HG03378 (cell line): ENCODE measurements around the gene PWP2.
A peak's percentile ranks its signal among the peaks of the same experiment; 100 is the strongest.
"Not testable (repeated sequence)": the region's sequence is repeated elsewhere in the genome, so short reads cannot be mapped to it uniquely, and the experiment has no call there.

ENCODE experiments used
- ATAC-seq: cut with Tn5 transposase; IDR thresholded peaks from one replicate; pipeline ENCODE4 v1.9.1; 2021; ENCODE audit warnings: mild to moderate bottlenecking, moderate library complexity; ENCODE audit not compliant: unreplicated experiment

PWP2 gene

DNA sequence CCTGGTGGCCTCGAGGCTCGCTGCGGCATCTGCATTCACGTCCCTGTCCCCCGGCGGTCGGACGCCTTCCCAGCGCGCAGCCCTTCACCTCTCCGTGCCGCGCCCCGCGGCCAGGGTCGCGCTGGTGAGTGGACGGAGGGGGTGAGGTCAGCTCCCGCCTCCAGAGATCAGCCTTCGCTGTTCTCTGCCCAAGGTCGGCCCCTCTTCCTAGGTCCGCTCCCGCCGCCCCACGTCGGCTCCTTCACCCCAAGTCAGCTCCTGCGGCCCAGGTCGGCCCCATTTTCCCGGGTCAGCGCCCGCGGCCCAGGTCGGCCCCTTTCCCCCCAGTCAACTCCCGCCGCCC is 26.5 kb downstream of the PWP2 start:
- not testable (repeated sequence) for ATAC-seq

DNA sequence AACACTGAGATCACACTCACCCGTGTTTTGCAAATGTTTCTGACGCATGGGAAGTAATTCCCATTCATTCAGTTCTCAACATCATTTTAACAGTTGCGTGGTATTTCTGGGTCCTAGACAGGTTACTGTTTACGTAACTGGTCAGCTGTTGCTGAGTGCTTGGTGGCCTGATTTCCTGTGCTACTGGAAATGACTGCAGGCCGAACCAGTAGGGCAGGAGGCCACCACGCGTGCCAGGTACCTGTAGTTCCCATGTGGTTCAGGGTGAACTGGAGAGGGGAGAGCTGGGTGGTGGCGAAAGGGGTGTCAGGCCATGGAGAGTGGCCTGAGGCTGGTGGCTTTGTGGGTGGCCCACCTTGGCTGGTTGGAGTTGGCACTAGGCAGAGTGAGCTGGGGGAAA is 27.5 kb downstream of the PWP2 start:
- ATAC-seq: not testable (repeated sequence)

DNA sequence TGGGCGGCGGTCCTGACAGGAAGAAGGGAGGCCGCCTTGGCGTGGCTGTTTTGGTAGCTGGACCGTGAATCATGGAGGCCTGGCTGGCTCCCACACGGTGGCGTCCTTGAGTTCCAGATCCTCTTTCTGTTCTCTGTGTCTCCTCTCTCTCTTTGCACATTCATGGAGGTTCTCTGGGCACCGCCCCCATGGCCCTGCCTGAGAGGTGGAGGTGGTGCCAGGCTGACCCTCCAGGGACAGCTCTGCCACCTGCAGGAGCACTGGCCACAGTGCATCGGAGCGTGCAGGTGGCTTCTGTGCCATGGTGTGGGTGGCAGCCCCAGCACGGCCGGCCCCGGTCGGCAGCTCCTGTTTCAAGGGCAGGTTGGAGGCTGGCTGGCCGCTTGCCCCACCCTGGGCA is 30.8 kb downstream of the PWP2 start:
- not testable (repeated sequence) for ATAC-seq

DNA sequence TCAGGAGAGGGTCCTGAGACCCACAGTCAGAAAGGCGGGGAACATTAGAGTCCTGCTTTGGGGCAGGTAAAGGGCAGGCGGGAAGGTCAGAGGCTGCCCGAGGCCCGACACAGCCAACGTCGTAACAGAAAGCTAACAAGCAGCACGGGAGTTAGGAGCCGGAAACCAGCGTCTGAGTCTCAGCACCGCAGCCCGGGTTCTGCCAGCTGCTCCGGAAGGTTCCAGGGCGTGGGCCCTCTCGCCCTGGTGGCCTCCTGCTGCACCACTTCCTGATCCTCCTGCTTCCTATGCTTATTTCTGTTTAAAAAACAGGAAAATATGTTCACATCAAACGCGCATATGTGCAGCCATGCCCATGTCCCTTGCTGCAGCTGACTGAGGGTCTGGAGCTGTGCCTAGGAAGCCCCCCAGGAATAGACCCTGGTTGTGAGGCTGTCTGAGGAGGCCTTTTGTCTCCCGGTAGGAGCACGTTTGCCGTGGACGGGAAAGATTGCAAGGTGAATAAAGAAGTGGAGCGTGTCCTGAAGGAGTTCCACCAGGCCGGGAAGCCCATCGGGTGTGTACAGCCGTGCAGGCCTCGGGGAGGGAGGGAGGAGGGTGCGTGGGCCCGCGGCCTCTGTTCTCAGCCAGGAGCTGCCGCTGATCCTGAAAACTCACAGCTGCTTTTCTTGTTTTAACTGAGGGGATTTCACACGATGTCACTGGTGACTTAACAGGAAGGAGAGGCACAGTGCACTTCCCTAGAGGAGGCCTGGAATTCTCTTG is 32.8 kb downstream of the PWP2 start:
- not testable (repeated sequence) for ATAC-seq

DNA sequence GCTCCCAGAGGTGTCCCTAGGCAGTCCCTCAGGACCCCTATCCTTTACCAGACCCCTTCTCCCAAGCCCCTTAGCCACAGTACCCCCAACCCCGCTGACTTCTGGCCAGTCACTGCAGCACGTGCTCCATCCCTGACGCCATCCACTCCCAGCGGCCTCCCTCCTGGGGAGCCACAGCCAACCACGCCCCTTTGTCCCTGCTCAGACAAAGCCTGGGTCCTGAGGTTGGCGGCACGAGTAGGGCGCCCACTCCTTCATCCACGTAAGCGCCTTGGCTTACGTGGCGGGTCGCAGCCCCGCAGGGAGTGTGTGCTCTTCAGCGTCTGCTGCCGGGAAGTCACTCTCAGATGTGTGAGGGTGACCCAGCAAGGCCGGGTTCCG is 33.3 kb downstream of the PWP2 start:
- not testable (repeated sequence) for ATAC-seq

DNA sequence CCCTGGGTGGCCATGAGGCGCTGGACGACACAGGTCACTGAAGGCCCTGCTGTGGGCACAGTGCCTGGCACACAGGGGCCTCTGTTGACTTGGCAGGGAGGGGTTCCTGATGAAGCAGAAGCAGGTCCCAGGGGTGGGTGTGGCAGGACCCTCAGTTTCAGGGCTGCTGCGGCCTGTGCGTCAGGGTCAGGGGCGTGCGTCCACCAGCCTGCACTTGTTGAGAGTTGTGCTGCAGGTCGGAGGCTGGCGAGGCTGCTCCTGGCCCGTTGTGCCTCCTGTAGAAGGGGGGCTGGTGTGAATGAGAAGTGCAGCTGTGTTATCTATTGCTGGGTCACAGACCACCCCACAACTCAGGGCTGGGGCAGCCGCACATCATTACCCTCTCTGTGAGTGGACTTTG is 35.3 kb downstream of the PWP2 start:
- ATAC-seq: not testable (repeated sequence)

DNA sequence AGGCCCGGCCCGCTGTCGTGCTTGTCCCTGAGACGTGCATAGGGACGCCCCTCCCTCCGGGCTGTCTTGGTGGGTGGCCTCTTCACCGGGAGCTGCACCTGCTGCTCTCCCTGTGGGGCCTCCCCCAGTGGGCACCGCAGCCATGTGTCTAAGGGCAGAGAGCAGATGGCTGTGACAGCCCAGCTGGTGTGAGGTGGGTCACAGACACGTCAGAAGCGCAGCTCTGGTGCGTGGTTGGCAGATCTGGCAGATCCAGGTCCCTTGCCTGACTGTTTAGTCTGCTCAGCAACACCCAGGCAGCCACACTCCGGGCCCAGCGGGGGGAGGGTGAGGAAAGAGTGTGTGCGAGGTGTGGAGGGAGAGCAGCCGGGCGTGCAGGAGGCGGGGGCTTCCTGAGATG is 36.2 kb downstream of the PWP2 start:
- ATAC-seq: not testable (repeated sequence)

DNA sequence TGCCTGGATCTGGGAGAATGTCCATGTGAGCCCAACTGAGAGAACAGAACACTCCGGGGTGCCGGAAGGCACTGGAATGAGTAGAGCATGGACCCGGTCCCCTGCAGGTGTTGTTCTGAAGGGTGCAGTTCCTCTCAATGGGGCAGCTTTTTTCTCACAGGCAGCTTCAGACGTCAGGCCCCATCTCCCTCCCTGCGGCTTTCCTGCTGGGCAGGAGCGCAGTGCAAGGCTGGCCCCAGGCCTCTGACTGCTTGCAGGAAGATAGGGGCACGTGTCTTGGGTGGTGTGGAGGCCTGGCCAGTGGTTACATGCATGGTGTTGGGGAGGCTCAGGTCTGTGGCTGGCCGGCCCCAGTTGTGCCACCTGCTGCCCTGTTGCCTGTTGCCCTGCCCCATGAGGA is 36.8 kb downstream of the PWP2 start:
- not testable (repeated sequence) for ATAC-seq

DNA sequence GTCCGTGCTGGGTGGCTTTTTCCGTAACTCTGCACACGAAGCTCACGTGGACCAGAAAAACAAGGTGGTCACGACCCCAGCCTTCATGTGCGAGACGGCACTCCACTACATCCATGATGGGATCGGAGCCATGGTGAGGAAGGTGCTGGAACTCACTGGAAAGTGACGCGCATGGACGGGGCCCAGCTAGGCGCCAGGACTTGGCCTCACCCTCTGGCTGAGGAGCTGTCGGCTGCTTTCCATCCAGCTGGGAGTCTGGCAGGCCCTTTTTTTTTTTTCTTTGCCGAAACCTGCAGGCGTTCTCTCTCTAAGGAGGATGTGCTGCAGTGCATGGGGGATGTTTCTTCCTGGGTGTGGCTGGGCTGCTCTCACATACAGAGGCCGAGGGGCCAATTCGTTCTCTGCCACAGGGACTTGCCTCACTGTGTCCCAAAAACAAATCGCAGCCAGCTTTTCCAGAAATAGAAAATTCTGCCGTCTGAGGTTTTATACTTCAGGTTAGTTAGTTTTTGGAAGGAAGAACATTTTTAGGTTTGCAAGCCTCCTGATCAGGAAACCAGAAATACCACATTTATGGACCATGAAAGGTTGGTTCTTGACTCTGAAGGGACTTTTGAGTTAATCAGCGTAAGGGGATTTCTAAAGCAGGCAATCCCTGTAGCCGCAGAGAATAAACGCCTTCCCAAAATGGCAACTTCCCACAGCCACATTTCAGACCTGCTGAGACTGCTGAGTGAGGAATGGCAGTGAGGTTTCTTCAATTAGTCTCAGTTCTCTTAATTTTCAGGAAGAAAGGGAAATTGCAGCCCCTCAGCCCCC is 37.8 kb downstream of the PWP2 start:
- not testable (repeated sequence) for ATAC-seq

DNA sequence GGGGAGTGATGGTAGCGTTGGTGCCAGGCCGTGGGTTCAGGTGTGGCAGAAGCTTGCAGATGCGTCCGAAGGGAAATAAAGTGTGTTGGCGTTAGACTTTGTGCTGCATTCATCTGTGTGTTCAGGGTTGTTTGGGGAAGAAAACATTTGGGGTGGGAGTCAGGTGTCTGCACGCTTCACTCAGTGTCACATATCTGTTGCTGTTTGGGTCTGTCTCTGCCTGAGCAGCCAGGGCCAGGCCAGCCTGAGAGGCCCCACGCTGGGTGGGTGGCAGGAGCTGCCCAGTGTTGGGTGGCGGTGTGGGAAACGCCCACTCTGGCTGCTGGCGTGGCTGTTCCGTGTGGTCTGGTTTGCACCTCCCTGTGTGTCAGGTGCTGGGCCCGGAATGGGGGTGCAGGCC is 38.4 kb downstream of the PWP2 start:
- ATAC-seq: not testable (repeated sequence)

DNA sequence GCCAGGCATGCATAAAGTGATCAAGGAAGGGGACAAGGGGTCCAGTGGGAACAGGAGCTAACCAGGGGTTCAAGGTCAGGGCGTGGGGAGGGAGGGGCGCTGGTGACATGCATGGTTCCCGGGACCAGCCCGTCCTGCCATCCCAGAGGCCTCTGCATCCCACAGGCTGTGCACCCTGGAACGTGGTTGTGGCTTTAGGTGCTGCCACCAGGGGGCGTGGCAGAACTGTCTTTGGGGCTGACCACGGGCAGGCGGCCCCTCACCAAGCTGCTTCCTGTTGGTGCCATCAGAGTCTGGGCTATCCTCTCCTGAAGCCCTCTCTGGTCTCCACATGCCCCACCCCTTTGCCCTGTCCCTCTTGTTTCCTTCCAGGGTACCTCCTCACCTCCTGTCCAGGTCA is 39.9 kb downstream of the PWP2 start:
- not testable (repeated sequence) for ATAC-seq

DNA sequence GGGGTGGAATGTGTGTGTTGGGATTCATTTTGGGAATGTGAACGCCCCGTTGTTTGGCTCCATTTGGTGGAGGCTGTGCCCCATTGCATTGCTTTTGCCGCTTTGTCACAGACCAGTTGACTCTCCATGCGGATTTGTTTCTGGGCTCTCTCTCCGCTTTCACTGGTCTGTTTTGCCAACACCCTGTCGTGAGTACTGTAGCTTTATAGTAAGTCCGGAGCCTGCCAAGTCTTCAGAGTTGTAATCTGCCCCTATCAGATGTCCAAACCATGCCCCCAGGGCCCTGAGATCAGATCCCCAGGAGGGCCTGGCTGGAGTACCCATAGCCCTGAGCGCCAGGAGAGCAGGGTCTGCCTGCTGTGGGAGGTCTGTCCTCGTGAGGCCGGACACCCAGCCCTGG is 43.1 kb downstream of the PWP2 start:
- ATAC-seq: not testable (repeated sequence)

DNA sequence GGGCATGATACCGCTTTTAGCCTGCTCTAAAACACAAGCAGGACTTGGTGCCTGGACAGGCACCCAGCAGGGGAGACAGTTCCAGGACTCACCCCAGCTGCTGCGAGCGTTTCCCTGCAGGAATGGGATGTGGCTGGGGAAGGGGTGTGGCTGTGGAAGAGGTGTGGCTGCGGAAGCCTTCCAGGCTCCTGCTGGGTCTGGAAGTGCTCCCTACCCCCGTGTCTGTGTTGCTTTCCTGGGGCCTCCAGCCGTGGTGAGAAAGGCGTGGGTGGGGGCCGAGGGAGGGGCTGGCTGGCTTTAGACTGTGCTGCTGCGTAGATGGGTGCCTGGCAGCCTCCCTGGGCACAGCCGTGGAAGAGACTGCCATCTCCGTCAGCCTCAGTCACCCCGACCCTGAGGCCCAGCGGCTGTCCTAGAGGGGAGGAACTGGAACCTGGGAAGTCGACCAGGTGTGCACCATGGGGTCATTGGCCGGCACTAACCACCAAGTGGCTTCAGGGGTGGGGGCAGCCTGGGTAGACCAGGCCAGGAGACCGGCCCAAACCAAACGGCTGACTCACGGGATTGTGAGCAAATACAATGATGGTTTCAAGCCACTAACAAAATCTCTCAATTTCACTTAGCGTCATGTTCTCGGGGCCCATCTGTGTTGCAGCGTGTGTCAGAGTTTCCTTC is 46.2 kb downstream of the PWP2 start:
- ATAC-seq: not testable (repeated sequence)

DNA sequence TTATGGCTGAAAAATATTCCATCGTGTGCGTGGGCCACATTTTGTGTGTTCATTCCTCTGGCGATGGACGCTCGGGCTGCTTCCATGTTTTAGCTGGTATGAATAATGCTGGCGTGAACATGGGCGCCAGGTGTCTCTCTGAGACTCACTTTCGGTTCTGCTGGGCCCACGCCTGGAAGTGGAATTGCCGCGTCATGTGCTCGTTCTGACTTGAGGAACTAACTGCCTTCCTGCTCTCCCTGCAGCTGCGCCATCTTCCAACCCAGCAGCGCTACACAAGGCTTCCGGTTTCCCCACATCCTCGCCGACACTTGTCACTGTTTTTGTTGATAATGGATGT is 46.7 kb downstream of the PWP2 start:
- not testable (repeated sequence) for ATAC-seq

DNA sequence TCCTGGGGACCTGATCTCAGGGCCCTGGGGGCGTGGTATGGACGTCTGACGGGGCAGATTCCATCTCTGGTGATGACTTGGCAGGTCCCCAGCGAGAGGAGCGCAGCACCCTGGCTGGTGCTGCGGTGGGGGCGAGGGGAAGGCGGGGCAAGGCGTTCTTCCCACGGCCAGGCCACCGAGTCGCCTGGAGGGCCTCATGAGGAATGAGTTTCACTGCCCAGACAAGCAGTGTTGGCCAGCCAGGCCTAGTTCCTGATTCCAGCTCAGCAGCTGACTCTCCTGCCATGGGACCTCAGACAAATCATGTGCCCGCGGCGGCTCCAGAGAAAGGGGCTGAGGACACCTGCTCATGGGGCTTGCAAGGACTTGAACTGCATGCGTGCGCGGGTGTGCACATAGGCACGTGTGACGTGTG is 47.6 kb downstream of the PWP2 start:
- peak; percentile 41 for ATAC-seq

DNA sequence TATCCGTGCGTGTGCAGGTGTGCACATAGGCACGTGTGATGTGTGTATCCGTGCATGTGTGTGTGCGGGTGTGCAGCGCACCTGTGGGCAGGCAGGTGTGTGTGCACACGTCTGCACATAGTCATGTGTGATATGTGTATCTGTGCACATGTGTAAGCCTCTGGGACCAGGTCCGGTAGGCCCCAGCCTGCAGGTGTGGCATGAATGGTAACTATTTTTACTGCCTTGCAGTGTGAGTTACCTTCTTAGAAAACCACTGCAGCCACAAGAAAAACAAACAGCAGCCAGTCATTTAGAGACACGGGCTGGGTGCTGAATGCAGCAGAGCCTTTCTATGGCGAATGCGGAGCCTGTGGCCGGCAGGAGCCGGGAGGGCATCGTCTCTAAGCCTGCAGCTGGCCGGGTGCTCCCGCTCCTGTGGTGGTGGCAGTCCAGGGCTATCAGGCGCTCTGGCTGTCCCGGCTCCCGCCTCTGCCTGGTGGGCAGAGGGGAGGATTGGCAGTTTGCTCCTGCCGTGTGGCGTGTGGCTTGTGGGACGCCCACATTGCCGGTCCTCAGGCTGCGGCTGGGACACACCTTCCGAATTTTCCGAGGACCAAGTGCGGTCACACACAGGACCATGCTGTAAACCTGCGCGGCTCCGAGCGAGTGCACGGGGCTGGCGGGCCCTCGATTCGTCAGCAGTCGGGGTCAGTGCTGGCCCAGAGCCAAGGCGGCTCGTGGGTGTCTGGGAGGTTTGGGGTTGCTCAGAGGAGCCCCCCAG is 48.2 kb downstream of the PWP2 start:
- peak; percentile 54 for ATAC-seq

DNA sequence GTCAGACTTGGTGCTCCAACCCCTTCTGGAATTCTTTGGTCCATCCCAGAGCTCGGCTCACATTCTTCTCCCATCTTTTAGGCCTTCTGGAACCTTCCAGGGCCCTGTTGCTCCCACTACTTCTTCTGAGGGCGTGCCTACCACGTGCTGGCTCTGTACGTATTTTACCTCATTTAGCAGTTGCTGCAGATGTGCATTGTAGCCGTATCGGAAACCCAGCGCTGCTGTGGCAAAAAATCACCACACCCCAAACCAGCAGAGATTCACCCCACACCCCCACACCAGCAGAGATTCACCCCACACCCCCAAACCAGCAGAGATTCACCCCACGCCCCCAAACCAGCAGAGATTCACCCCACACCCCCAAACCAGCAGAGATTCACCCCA is 48.8 kb downstream of the PWP2 start:
- ATAC-seq: not testable (repeated sequence)

DNA sequence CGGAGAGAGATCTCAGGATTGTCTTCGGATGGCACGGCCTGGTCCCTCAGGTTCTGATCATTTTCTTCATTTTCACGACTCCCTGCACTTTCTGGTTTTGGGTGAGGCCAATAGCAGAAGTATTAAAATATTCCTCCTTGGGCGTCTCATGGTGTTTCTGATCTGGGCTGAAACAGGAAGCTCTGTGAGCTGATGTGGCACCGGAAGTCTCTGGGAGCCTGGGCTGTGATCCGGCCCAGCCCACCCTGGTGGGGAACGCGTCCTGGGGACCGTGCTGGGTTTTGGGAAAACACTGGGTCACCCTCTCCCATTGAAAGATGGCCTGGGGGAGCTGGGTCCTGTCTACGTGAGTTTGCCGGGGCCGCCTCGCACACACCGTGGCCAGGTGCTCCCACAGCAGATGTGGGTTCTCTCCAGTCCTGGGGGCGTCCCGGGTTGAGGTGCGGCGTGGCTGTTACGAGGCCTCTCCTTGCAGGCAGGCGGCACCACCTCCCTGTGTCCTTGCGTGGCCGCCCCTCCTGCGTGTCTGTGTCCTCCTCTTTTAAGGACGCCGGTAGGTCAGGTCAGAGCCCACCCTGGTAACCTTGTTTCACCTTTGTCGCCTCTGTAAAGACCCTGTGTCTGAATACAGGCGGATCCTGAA is 50.4 kb downstream of the PWP2 start:
- ATAC-seq: not testable (repeated sequence)

DNA sequence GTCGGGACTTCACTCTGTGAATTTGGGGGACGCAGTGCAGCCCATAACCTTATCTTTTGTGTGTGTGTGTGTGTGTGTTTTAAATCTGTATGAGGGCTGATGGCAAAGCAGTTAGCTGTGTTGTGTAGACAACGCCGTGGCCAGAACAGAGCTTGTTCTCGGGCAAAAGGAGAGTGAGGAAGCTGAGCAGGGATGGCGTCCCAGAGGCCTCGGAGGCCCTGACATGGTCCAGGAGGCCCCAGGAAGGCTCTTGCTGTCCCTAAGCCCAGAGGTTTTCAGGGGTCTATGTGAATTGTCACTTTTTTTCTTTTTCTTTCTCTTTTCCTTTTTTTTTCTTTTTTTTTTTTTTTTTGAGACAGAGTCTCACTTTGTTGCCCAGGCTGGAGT is 50.9 kb downstream of the PWP2 start:
- ATAC-seq: not testable (repeated sequence)
